Measurements from ENCODE around the gene ZNF155.

ZNF155 gene

DNA sequence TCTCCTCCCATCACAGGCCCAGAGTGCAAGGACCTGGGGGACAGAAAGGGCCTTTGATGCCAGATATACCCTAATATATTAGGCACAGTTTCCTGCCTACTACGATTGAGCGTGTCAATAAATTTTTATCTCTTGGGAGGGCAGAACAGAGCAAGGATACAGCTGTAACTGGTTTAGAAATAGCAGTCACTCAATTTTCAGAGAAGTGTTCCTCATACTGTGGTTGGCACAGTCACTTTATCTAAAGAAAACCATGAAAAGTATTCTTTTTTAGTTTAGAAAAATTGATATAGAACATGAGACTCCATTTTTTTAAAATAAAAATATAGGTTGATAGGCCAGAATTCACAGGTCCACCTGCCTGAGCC lies 460 bp upstream of the ZNF155 start:
- TF ChIP-seq, protein P1, sequence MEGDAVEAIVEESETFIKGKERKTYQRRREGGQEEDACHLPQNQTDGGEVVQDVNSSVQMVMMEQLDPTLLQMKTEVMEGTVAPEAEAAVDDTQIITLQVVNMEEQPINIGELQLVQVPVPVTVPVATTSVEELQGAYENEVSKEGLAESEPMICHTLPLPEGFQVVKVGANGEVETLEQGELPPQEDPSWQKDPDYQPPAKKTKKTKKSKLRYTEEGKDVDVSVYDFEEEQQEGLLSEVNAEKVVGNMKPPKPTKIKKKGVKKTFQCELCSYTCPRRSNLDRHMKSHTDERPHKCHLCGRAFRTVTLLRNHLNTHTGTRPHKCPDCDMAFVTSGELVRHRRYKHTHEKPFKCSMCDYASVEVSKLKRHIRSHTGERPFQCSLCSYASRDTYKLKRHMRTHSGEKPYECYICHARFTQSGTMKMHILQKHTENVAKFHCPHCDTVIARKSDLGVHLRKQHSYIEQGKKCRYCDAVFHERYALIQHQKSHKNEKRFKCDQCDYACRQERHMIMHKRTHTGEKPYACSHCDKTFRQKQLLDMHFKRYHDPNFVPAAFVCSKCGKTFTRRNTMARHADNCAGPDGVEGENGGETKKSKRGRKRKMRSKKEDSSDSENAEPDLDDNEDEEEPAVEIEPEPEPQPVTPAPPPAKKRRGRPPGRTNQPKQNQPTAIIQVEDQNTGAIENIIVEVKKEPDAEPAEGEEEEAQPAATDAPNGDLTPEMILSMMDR (IDR thresholded peaks at IDR 0.05; ENCODE audit: extremely low read depth, insufficient read depth, missing control alignments): no peak
- in situ Hi-C loops (cut with MboI; ENCODE audit: low pct_unique_long_range_greater_than_20kb, low sequenced_read_pairs, unreplicated experiment): no loop called here
- DNase-seq (ENCODE audit: low spot score): peak; percentile 4

DNA sequence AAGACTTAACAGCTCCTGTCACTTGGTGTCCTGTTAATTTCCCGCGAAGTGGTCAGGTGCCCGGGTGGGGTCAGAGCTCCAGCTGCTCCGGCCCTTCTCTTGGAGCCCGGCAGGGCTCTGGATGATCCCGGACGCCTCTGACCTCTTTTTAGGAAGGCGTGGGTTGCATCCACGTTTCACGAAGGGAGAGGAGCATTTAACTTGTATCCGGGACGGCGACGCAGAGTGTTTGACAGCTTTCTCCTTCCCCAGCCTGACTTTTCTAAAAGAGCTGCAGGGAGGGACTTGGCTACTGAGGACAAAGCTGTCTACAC lies 656 bp downstream of the ZNF155 start:
- TF ChIP-seq, protein P1 (IDR thresholded peaks at IDR 0.05; ENCODE audit: extremely low read depth, insufficient read depth, missing control alignments): no peak
- DNase-seq (ENCODE audit: low spot score): no peak
- in situ Hi-C loops (cut with MboI; ENCODE audit: low pct_unique_long_range_greater_than_20kb, low sequenced_read_pairs, unreplicated experiment): no loop called here

DNA sequence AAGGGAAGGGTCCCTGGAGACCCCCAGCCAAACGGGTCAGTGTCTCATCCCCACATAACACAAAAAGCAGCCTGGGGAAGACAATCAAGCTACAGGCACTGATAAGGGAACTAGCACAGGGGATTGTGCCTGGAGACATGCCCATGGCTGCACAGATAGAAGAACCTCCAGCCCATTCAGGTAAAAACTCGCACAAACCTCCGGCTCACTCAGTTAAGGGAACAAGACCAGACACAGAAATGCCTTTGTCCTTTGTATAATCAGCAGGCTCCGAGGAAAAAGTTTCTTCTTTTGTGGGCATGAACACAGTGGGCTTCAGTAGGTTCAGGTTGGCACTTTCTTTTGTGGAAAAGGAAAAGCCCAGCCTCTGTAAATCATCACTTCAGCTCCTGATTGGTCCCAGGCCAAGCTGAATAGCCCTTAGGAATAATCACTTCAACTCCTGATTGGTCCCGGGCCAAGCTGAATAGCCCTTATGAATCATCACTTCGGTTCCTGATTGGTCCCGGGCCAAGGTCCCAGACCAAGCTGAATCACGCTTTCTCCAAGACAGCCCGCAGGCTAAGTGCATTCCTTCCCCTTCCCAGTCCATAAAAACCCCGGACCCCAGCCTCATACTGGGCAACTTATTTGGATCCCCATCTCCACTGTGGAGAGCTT lies 13.8 kb downstream of the ZNF155 start:
- in situ Hi-C loops (cut with MboI; ENCODE audit: low pct_unique_long_range_greater_than_20kb, low sequenced_read_pairs, unreplicated experiment): no loop called here
- DNase-seq (ENCODE audit: low spot score): no peak
- TF ChIP-seq, protein P1 (IDR thresholded peaks at IDR 0.05; ENCODE audit: extremely low read depth, insufficient read depth, missing control alignments): no peak

DNA sequence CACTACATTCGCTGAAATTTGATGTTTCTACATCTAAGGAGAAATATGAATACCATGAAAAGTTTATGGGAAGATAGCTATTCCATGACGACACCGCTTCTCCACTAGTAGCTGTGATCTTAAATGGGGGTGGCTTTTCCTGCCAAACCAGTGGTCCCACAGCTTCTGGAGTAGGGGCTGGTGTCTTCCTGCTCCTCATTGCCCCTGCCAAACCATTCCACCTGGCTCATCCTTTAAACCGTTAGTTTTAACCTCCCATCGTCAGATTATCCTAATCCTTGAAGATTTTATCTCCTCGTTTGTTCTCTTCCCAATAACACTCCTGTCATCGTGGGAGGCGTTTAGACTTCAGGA lies 18.2 kb downstream of the ZNF155 start:
- DNase-seq (ENCODE audit: low spot score): no peak
- in situ Hi-C loops (cut with MboI; ENCODE audit: low pct_unique_long_range_greater_than_20kb, low sequenced_read_pairs, unreplicated experiment): no loop called here
- TF ChIP-seq, protein P1 (IDR thresholded peaks at IDR 0.05; ENCODE audit: extremely low read depth, insufficient read depth, missing control alignments): no peak

DNA sequence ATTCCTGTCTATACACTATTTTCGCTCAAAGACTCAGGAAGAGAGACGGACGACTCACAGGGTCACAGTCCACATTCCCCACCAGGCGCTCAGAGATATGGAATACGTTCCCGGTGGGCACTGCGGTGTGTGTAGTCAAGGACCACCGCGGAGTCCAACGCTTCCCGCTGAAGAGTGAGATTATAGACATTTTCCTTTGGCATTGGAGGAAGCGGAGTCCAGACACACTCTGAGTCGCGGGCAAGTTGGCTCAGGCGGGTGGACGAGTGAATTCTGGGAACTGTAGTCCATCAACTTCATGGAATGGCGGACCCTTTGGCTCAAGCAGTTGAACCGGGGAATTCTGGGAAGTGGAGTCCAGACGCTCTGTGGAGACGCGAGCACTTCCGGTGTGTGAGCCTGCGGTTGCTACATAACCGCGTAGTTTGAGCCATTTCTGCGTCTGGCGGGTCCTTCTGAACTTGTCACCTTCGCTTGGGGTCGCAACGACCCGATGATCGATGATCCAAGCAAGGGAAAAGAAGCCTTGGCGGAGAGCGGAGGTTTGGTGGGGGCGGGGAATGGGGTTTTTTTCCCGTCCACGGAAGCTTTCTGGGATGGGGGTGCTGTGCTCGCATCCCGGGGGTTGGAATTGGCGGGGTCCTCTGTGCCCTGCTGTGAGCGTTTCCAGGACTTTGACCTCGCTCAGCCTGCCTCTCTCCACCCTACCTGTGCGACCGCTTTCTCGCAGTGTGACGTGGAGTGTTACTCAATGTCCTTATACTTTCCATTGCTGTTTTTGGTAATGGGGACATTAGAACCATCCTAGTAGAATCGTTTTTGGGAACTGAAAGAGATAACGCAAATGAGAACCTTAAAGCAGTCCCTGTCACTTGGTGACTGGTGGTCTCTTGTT lies 18.8 kb downstream of the ZNF155 start, which contains the start of gene ZNF230:
TSS of gene ZNF230 (plus strand) at position 392 of the 895 bp plus-strand sequence. CDS start 4,122 bp downstream, outside the sequence.
- TF ChIP-seq, protein P1 (IDR thresholded peaks at IDR 0.05; ENCODE audit: extremely low read depth, insufficient read depth, missing control alignments): no peak
- in situ Hi-C loops (cut with MboI; ENCODE audit: low pct_unique_long_range_greater_than_20kb, low sequenced_read_pairs, unreplicated experiment): no loop called here
- DNase-seq (ENCODE audit: low spot score): peak; percentile 79

DNA sequence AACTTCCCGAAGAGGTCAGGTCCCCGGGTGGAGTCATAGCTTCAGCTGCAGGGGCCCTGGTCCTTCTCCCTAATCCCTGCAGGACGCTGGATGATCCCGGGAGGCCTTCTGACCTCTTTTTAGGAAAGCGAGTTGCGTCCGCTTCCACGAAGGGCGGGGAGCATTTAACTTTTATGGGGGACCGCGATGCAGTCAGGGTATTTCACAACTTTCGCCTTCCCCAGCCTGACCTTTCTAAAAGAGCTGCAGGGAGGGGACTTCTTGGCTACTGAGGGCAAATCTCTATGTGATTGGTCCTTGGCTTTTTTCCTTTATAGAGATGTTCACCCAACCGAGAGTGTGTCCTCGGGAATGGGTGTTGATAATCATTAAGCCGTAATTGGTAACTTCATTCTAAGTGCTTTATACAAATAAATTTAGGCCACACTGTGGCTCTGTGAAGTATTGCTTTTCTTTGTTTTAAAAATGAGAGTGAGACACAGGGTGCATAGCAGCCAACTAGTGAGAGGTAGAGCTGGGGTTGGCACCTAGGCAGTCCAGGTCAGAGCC lies 19.5 kb downstream of the ZNF155 start:
- peak; percentile 18 for DNase-seq (ENCODE audit: low spot score)
- in situ Hi-C loops (cut with MboI; ENCODE audit: low pct_unique_long_range_greater_than_20kb, low sequenced_read_pairs, unreplicated experiment): no loop called here
- TF ChIP-seq, protein P1 (IDR thresholded peaks at IDR 0.05; ENCODE audit: extremely low read depth, insufficient read depth, missing control alignments): no peak
